Uterus (tissue), 2 donors: ENCODE measurements around the gene DNAAF1.
"Not testable (repeated sequence)": the region's sequence is repeated elsewhere in the genome, so short reads cannot be mapped to it uniquely, and the experiment has no call there.

ENCODE experiments used
- CTCF ChIP-seq, 4 experiments: fragments of 200-600 bp in 2 of 4; fragments of 450-650 bp in 2 of 4; sonication (generic) in 2 of 4; IDR thresholded peaks; one replicate each; pipeline ENCODE4 v1.5.1; 2016 to 2019; ENCODE audit warnings: antibody characterized with exemption in 4 of 4, mild to moderate bottlenecking in 2 of 4, moderate library complexity in 1 of 4
- POLR2A ChIP-seq, 2 donors: fragments of 450-650 bp; IDR thresholded peaks; one replicate each; pipeline ENCODE4 v1.6.1; 2016; ENCODE audit warnings: antibody characterized with exemption in 2 of 2, mild to moderate bottlenecking in 1 of 2, moderate library complexity in 1 of 2

GRCh38 chr16:84118315-84118714 is 26.8 kb upstream of the DNAAF1 start:
- not testable (repeated sequence) for TF ChIP-seq CTCF, POLR2A (IDR thresholded peaks at IDR 0.05)
